GM12878 (cell line): ENCODE results near the gene CYTIP. TPM values are rescaled to one million over a fixed set of nuclear protein-coding genes. Genes with fewer than 3 reads are reported as not detected.

Experiments used
- ATAC-seq: fragments of 200-7000 bp; cut with Tn5 transposase; 3 replicates; pipeline ENCODE4 v1.9.1; 2020; ENCODE audit warnings: mild to moderate bottlenecking, moderate library complexity
- BruUV-seq: library from RNA; stranded (reverse); fragments of 400-500 nt; replicated peaks from 2 replicates; lab custom pipeline; 2021; lab: Mats Ljungman, UMichigan
- CTCF ChIA-PET: fragments of 300-600 bp; sonication (Branson Sonifier 250); formaldehyde crosslinking; extraction: SDS; loops from one replicate; lab custom pipeline; 2021; ENCODE audit warnings: inconsistent platforms; lab: Yijun Ruan, JAX
- POLR2A ChIA-PET: fragments of 350-600 bp; formaldehyde crosslinking; extraction: SDS; loops from one replicate; lab custom pipeline; 2021; ENCODE audit warnings: inconsistent platforms; lab: Charles Lee
- RAD21 ChIA-PET: fragments of 300-600 bp; sonication (Branson Sonifier 250); formaldehyde crosslinking; loops from one replicate; lab custom pipeline; 2023; ENCODE audit warnings: antibody characterized with exemption; ENCODE audit not compliant: unreplicated experiment; lab: Charles Lee
- SMC1A ChIA-PET: fragments of 300-600 bp; sonication (Branson Sonifier 250); formaldehyde crosslinking; loops from one replicate; lab custom pipeline; 2023; ENCODE audit not compliant: unreplicated experiment, uncharacterized antibody; lab: Charles Lee
- DNase-seq: peaks from one replicate; pipeline ENCODE4 v3.0.0-alpha.2; 2011; ENCODE audit warnings: low read depth, low spot score
- FAIRE-seq: peaks from 3 replicates; lab custom pipeline; 2011; peaks lifted over from hg19 to GRCh38; lab: Jason Lieb, UNC
- H2AFZ ChIP-seq: 2 replicates; pipeline ENCODE4 v1.6.0; 2011; ENCODE audit warnings: low read depth, low read length, control low read depth; ENCODE audit not compliant: control insufficient read depth
- H3K27ac ChIP-seq: 2 replicates; pipeline ENCODE4 v1.5.1; 2011; ENCODE audit warnings: control low read depth; ENCODE audit not compliant: control insufficient read depth, insufficient read depth
- H3K27me3 ChIP-seq, 2 experiments: replicated peaks in 1 of 2; 2 replicates each; pipeline versions ENCODE4 v1.6.0 to v1.6.1; 2011; ENCODE audit warnings: low read length in 1 of 2; ENCODE audit not compliant: control insufficient read depth in 2 of 2, insufficient read depth in 2 of 2
- H3K36me3 ChIP-seq, 2 experiments: 2 replicates each; pipeline ENCODE4 v1.5.1; 2011; ENCODE audit warnings: low read length in 1 of 2; ENCODE audit not compliant: control insufficient read depth in 2 of 2, insufficient read depth in 2 of 2
- H3K4me1 ChIP-seq: 2 replicates; pipeline ENCODE4 v1.6.1; 2011; ENCODE audit warnings: mild to moderate bottlenecking, low read length, moderate library complexity, mixed read lengths; ENCODE audit not compliant: control insufficient read depth, insufficient read depth
- H3K4me2 ChIP-seq: 2 replicates; pipeline ENCODE4 v1.6.0; 2011; ENCODE audit warnings: control low read depth; ENCODE audit not compliant: control insufficient read depth, insufficient read depth
- H3K4me3 ChIP-seq: fragments of 200-600 bp; sonication (generic); 2 replicates; pipeline ENCODE4 v1.5.1; 2016
- H3K79me2 ChIP-seq: 2 replicates; pipeline ENCODE4 v1.6.0; 2011; ENCODE audit warnings: low read length; ENCODE audit not compliant: control insufficient read depth, insufficient read depth
- H3K9ac ChIP-seq: 2 replicates; pipeline ENCODE4 v1.8.0; 2011; ENCODE audit warnings: low read length, control low read depth, mixed read lengths; ENCODE audit not compliant: control insufficient read depth, insufficient read depth
- H3K9me3 ChIP-seq: replicated peaks from 3 replicates; pipeline ENCODE4 v1.5.1; 2011; ENCODE audit warnings: mild to moderate bottlenecking, low read length; ENCODE audit not compliant: control insufficient read depth, insufficient read depth
- H4K20me1 ChIP-seq: 2 replicates; pipeline ENCODE4 v1.6.0; 2011; ENCODE audit not compliant: control insufficient read depth, insufficient read depth
- BCL3 ChIP-seq: IDR thresholded peaks from 2 replicates; pipeline ENCODE4 v1.6.1; 2011; ENCODE audit warnings: borderline replicate concordance, low read depth, mild to moderate bottlenecking, moderate library complexity, low read length; ENCODE audit not compliant: insufficient read depth, poor library complexity, severe bottlenecking
- BMI1 ChIP-seq: fragments of 450-650 bp; IDR thresholded peaks from 2 replicates; pipeline ENCODE4 v1.6.1; 2016; ENCODE audit warnings: mild to moderate bottlenecking, moderate library complexity, borderline replicate concordance
- CHD2 ChIP-seq: IDR thresholded peaks from 2 replicates; pipeline ENCODE4 v1.6.1; 2011; ENCODE audit warnings: low read depth, low read length, improper control_type of control experiment, borderline replicate concordance
- CTCF ChIP-seq, 3 experiments: IDR thresholded peaks in 2 of 3; conservative IDR thresholded peaks in 1 of 3; 2 replicates each; pipeline ENCODE4 v1.5.1; 2011; ENCODE audit warnings: low read depth in 3 of 3, low read length in 3 of 3, mild to moderate bottlenecking in 3 of 3, control low read depth in 2 of 3, moderate library complexity in 2 of 3, inconsistent platforms in 1 of 3, mixed read lengths in 1 of 3; ENCODE audit not compliant: control insufficient read depth in 2 of 3, insufficient read depth in 1 of 3; ENCODE audit errors: extremely low read depth in 1 of 3
- EP300 ChIP-seq, 2 experiments: fragments of 150-350 bp in 1 of 2; IDR thresholded peaks; 2 replicates each; pipeline ENCODE4 v1.6.1; 2011 to 2012; ENCODE audit warnings: low read depth in 2 of 2, low read length in 2 of 2, borderline replicate concordance in 1 of 2, improper control_type of control experiment in 1 of 2, inconsistent platforms in 1 of 2; ENCODE audit not compliant: control insufficient read depth in 1 of 2
- EZH2 ChIP-seq: IDR thresholded peaks from 2 replicates; pipeline ENCODE4 v1.6.1; 2012; ENCODE audit warnings: low read depth, mild to moderate bottlenecking, control low read depth, inconsistent platforms, low read length, borderline replicate concordance; ENCODE audit not compliant: control insufficient read depth
- FOS ChIP-seq: IDR thresholded peaks from 3 replicates; pipeline ENCODE4 v1.6.1; 2011; ENCODE audit warnings: borderline replicate concordance; ENCODE audit not compliant: insufficient read length; ENCODE audit errors: extremely low read depth
- GATAD2B ChIP-seq: fragments of 450-650 bp; conservative IDR thresholded peaks from 2 replicates; pipeline ENCODE4 v1.6.1; 2017; ENCODE audit warnings: low read depth, mild to moderate bottlenecking, moderate library complexity
- HDAC2 ChIP-seq: fragments of 200-600 bp; sonication (generic); IDR thresholded peaks from 2 replicates; pipeline ENCODE4 v1.6.1; 2017
- KLF5 ChIP-seq: fragments of 450-650 bp; IDR thresholded peaks from 2 replicates; pipeline ENCODE4 v1.6.1; 2014; ENCODE audit warnings: mild to moderate bottlenecking; ENCODE audit not compliant: partially characterized antibody
- MYC ChIP-seq: IDR thresholded peaks from 2 replicates; pipeline ENCODE4 v1.6.1; 2011; ENCODE audit warnings: mild to moderate bottlenecking, low read length, moderate library complexity, inconsistent platforms; ENCODE audit not compliant: insufficient read depth, insufficient replicate concordance, insufficient read length, severe bottlenecking
- PAX8 ChIP-seq: fragments of 450-650 bp; IDR thresholded peaks from 2 replicates; pipeline ENCODE4 v1.6.1; 2017; ENCODE audit warnings: mild to moderate bottlenecking, moderate library complexity
- RUNX3 ChIP-seq: IDR thresholded peaks from 2 replicates; pipeline ENCODE4 v1.6.1; 2012; ENCODE audit warnings: low read length, inconsistent platforms
- SKIL ChIP-seq: fragments of 450-650 bp; IDR thresholded peaks from 2 replicates; pipeline ENCODE4 v1.6.1; 2017; ENCODE audit warnings: mild to moderate bottlenecking, low read depth, inconsistent platforms; ENCODE audit not compliant: poor library complexity, severe bottlenecking
- SMAD1 ChIP-seq: fragments of 450-650 bp; IDR thresholded peaks from 2 replicates; pipeline ENCODE4 v1.6.1; 2018; ENCODE audit warnings: mild to moderate bottlenecking, low read depth; ENCODE audit not compliant: partially characterized antibody
- TCF7 ChIP-seq: IDR thresholded peaks from 2 replicates; pipeline ENCODE4 v1.6.1; 2014; ENCODE audit warnings: antibody characterized with exemption, borderline replicate concordance
- YY1 ChIP-seq: IDR thresholded peaks from 2 replicates; pipeline ENCODE4 v1.6.1; 2011; ENCODE audit warnings: low read depth, mild to moderate bottlenecking, low read length
- ZZZ3 ChIP-seq: IDR thresholded peaks from 2 replicates; pipeline ENCODE4 v1.6.1; 2011; ENCODE audit warnings: low read depth; ENCODE audit not compliant: control insufficient read depth, insufficient read length
- WGBS: methylation state at CpG from one replicate; pipeline ENCODE4 v1.1.6; 2016; ENCODE audit warnings: low lambda C conversion rate; ENCODE audit not compliant: insufficient replicate concordance, insufficient coverage; ENCODE audit errors: missing lambda C conversion rate; 5-methylcytosine and 5-hydroxymethylcytosine counted together
- in situ Hi-C: fragments of 300-500 bp; cut with MboI; formaldehyde crosslinking; loops from 9 replicates; pipeline ENCODE4 v1.14.3; 2018; ENCODE audit warnings: mixed read lengths
- intact Hi-C: fragments of 100-400 bp; cut with micrococcal nuclease; formaldehyde crosslinking; loops from one replicate; pipeline ENCODE4 v1.14.2; 2022; ENCODE audit not compliant: unreplicated experiment
- polyA plus RNA-seq, 11 experiments: library from polyadenylated mRNA; depleted of rRNA in 4 of 11; unstranded in 6 of 11; stranded (reverse) in 5 of 11; fragments of >200 nt; fragmentation: Nextera tagmentation in 4 of 11; fragmentation: Illumina TruSeq in 1 of 11; extraction: Ambion mirVana in 4 of 11; extraction: Trizol in 1 of 11; gene quantifications; 1 replicate in 1 of 11; 2 replicates in 10 of 11; pipeline versions ENCODE4 v1.2.1 to v1.2.3, GENCODE V29; 2011 to 2016; ENCODE audit warnings: inconsistent platforms in 2 of 11, missing spikeins in 2 of 11, low read depth in 1 of 11
- total RNA-seq, 4 experiments: library from RNA; depleted of rRNA in 3 of 4; stranded (reverse); fragments of >200 nt in 3 of 4; fragmentation: Illumina TruSeq in 1 of 4; extraction: Trizol in 1 of 4; gene quantifications; 2 replicates each; pipeline versions ENCODE4 v1.2.1 to v1.2.3, GENCODE V29; 2013 to 2021

Gene CYTIP
- total and polyA plus RNA-seq, 10 of the 15 experiments (the other 5 are each of a cell fraction or from before 2014, with no cell fraction given), result 55.1 to 178 (median 73.4) TPM

GRCh38 chr2:157465554-157465953 is 21.7 kb upstream of the CYTIP start:
- no TSS peak for BruUV-seq
- H3K4me3 ChIP-seq, result no peak overlapping the region
- SMC1A ChIA-PET, result interaction anchor here (1.1 to 7.0 kb wide), 11 partner anchors 8 to 139 kb away, joined by 3 to 119 read pairs (median 13); partner anchors contain the start of genes CYTIP and ERMN
- ATAC-seq (no peak), FAIRE-seq (no peak), DNase-seq (no peak)
- H3K27me3 ChIP-seq, result no peaks in the 10 kb centered on the region
- H4K20me1 ChIP-seq, result no peaks in the 10 kb centered on the region
- H3K27ac ChIP-seq, result no peak overlapping the region
- no peaks in the 10 kb centered on the region; the same call in 1 of the 3 replicates for H3K9me3 ChIP-seq
- H3K4me2 ChIP-seq, result no peak overlapping the region
- in situ Hi-C loops (no loop called here), intact Hi-C loops (no loop called here)
- RAD21 ChIA-PET, result interaction anchor here (1.1 to 6.0 kb wide), 7 partner anchors 12 to 139 kb away, joined by 3 to 125 read pairs (median 5); partner anchors contain the start of genes CYTIP and ERMN
- 93% methylated on average over 5 of the region's 5 CpGs for WGBS
- no peak overlapping the region for H2AFZ ChIP-seq
- H3K4me1 ChIP-seq, result peaks cover 19% of the 10 kb centered on the region
- POLR2A ChIA-PET, result interaction anchor here (1.1 to 6.9 kb wide), 6 partner anchors 9 to 32 kb away, joined by 4 to 90 read pairs (median 11); partner anchors contain the start of gene CYTIP
- no peak overlapping the region for H3K9ac ChIP-seq
- peaks cover 10% of the 10 kb centered on the region for H3K79me2 ChIP-seq
- H3K36me3 ChIP-seq, result no peaks in the 10 kb centered on the region
- TF ChIP-seq KLF5 (no peak), ZZZ3 (no peak), YY1 (no peak), HDAC2 (no peak), SKIL (no peak), MYC (no peak), PAX8 (no peak), RUNX3 (no peak), FOS (no peak), CHD2 (no peak), SMAD1 (no peak), BMI1 (no peak), TCF7 (no peak), EZH2 (no peak), CTCF (IDR thresholded peaks at IDR 0.05 in 2 of 3, conservative IDR thresholded peaks at IDR 0.05 in 1 of 3; ENCODE audit: control insufficient read depth in 2 of 3, extremely low read depth in 1 of 3, insufficient read depth in 1 of 3, low read depth in 3 of 3, low read length in 3 of 3) (no peak), EP300 (IDR thresholded peaks at IDR 0.05; ENCODE audit: borderline replicate concordance in 1 of 2, control insufficient read depth in 1 of 2, low read depth in 2 of 2, low read length in 2 of 2) (no peak), GATAD2B (no peak), BCL3 (no peak)
- CTCF ChIA-PET, result interaction anchor here (1.2 to 7.2 kb wide), 8 partner anchors 10 to 163 kb away, joined by 3 to 70 read pairs (median 5); no protein-coding TSS in a partner anchor
